GM21381 (cell line): Measurements from ENCODE around the gene POLR3A.
A peak's percentile ranks its signal among the peaks of the same experiment; 100 is the strongest.

Experiments used
- ATAC-seq: cut with Tn5 transposase; IDR thresholded peaks from one replicate; pipeline ENCODE4 v1.9.1; 2021; ENCODE audit warnings: mild to moderate bottlenecking, moderate library complexity; ENCODE audit not compliant: unreplicated experiment

Gene POLR3A

GRCh38 chr10:77959887-77960455 is 69.3 kb downstream of the POLR3A start:
- ATAC-seq, result no peak

- no peak for ATAC-seq
These were observed 69.9 kb downstream of the POLR3A start for GRCh38 chr10:77959384-77959783.

GRCh38 chr10:77955136-77955535 is 74.2 kb downstream of the POLR3A start:
- ATAC-seq, result no peak

- no peak for ATAC-seq
These were observed 80.1 kb downstream of the POLR3A start for GRCh38 chr10:77949167-77949566.

- ATAC-seq, result no peak
These were observed 83.2 kb downstream of the POLR3A start for GRCh38 chr10:77946084-77946483.

GRCh38 chr10:77944519-77944918 is 84.8 kb downstream of the POLR3A start:
- no peak for ATAC-seq

GRCh38 chr10:77943121-77943901 is 86.0 kb downstream of the POLR3A start:
- ATAC-seq, result no peak

- ATAC-seq, result no peak
These were observed 87.5 kb downstream of the POLR3A start for GRCh38 chr10:77941790-77942189.

- no peak for ATAC-seq
These were observed 88.7 kb downstream of the POLR3A start for GRCh38 chr10:77940627-77941026.

GRCh38 chr10:77940225-77940624 is 89.1 kb downstream of the POLR3A start:
- ATAC-seq, result no peak

- no peak for ATAC-seq
These were observed 89.7 kb downstream of the POLR3A start for GRCh38 chr10:77939561-77940001.

GRCh38 chr10:77936697-77937567 is 92.4 kb downstream of the POLR3A start:
- no peak for ATAC-seq

- ATAC-seq, result no peak
These were observed 97.1 kb downstream of the POLR3A start for GRCh38 chr10:77932016-77932715.

GRCh38 chr10:77927402-77928246 is 101.7 kb downstream of the POLR3A start:
- no peak for ATAC-seq

GRCh38 chr10:77926566-77927401 is 102.5 kb downstream of the POLR3A start, which contains the start of gene DLG5:
Gene DLG5 (minus strand): TSS chr10:77926755. CDS start chr10:77926520, 235 bp downstream.
- peak; percentile 55 for ATAC-seq

GRCh38 chr10:77925795-77926565 is 103.3 kb downstream of the POLR3A start:
- ATAC-seq, result peak; percentile 60

GRCh38 chr10:77925410-77925794 is 103.9 kb downstream of the POLR3A start:
- ATAC-seq, result no peak

GRCh38 chr10:77922566-77923179 is 106.6 kb downstream of the POLR3A start:
- ATAC-seq, result no peak
